Adrenal gland (tissue), 12 donors: ENCODE measurements around the gene EIF4G3. TPM values are rescaled to one million over a fixed set of nuclear protein-coding genes. Genes with fewer than 3 reads are reported as not detected.
"Not testable (repeated sequence)": the region's sequence is repeated elsewhere in the genome, so short reads cannot be mapped to it uniquely, and the experiment has no call there.

ENCODE experiments used
- DNase-seq, 7 donors: peaks; one replicate each; pipeline ENCODE4 v3.0.0-alpha.2; 2019 to 2020
- H3K27ac ChIP-seq, 5 donors: fragments of 200-600 bp; sonication (generic) in 4 of 5; 1 replicate in 3 of 5; 2 replicates in 2 of 5; pipeline versions ENCODE4 v1.5.1 to v1.8.0; 2016 to 2020; ENCODE audit warnings: mild to moderate bottlenecking in 1 of 5
- H3K27me3 ChIP-seq: fragments of 200-600 bp; 2 replicates; pipeline ENCODE4 v1.8.0; 2021
- H3K36me3 ChIP-seq, 2 donors: fragments of 200-600 bp; replicated peaks in 1 of 2; 1 replicate in 1 of 2; 2 replicates in 1 of 2; pipeline versions ENCODE4 v1.5.1 to v1.8.0; 2018 to 2022
- H3K4me1 ChIP-seq, 2 donors: fragments of 200-600 bp; replicated peaks in 1 of 2; 1 replicate in 1 of 2; 2 replicates in 1 of 2; pipeline versions ENCODE4 v1.5.1 to v1.8.0; 2018 to 2021
- H3K4me3 ChIP-seq, 4 donors: fragments of 200-600 bp; sonication (generic) in 3 of 4; one replicate each; pipeline ENCODE4 v1.5.1; 2016 to 2018
- H3K9me3 ChIP-seq, 3 donors: fragments of 200-600 bp; sonication (generic) in 1 of 3; replicated peaks in 1 of 3; 1 replicate in 2 of 3; 2 replicates in 1 of 3; pipeline versions ENCODE4 v1.5.1 to v1.8.0; 2016 to 2021
- CTCF ChIP-seq, 6 experiments: fragments of 450-650 bp in 4 of 6; fragments of 200-600 bp in 2 of 6; sonication (generic) in 1 of 6; IDR thresholded peaks; 1 replicate in 5 of 6; 2 replicates in 1 of 6; pipeline versions ENCODE4 v1.5.1 to v1.8.0; 2016 to 2021; ENCODE audit warnings: antibody characterized with exemption in 6 of 6, mild to moderate bottlenecking in 2 of 6, moderate library complexity in 1 of 6
- POLR2A ChIP-seq, 2 donors: fragments of 450-650 bp; IDR thresholded peaks; one replicate each; pipeline ENCODE4 v1.6.1; 2017; ENCODE audit warnings: antibody characterized with exemption in 2 of 2, mild to moderate bottlenecking in 2 of 2, moderate library complexity in 1 of 2
- WGBS, 4 donors: extraction: QIAGEN DNeasy Blood & Tissue Kit in 2 of 4; methylation state at CpG; one replicate each; pipeline versions ENCODE4 v1.1.5 to v1.1.7; 2013 to 2017; 5-methylcytosine and 5-hydroxymethylcytosine counted together
- intact Hi-C, 2 donors: fragments of 100-400 bp; cut with DNase I; formaldehyde crosslinking; loops; one replicate each; pipeline versions ENCODE4 v1.14.1 to v1.15.0; 2022 to 2023
- polyA plus RNA-seq, 3 donors: library from polyadenylated mRNA; stranded (reverse); fragments of 200-250 nt in 2 of 3; fragments of 350-450 nt in 1 of 3; fragmentation: Illumina TruSeq in 1 of 3; extraction: RNeasy Lipid Tissue Mini Kit (QIAGEN cat#74804) in 1 of 3; gene quantifications; one replicate each; pipeline ENCODE4 v1.2.3, GENCODE V29; 2013 to 2014
- total RNA-seq, 9 donors: library from RNA; depleted of rRNA in 4 of 9; stranded (reverse); fragments of >200 nt in 4 of 9; fragments of 120-200 nt in 1 of 9; fragmentation: NEBNext Ultra II Directional in 1 of 9; extraction: Animal tissue kit (Norgen Biotek cat#: 25700) in 1 of 9; gene quantifications; one replicate each; pipeline versions ENCODE4 v1.1.0 to v1.2.4, GENCODE V29; 2013 to 2023
- donor health status: healthy with polysubstance abuse.
- donor health status: Bipolar disorder and iron deficiency.
- donor health status: DM: yes; HTN: yes; CAD: no.
- donor health status: DM: no; HTN: no; CAD: no.
- donor health status: DM: no; HTN: no; CAD: no.
- donor health status: DM: yes; HTN: yes; CAD: no.

Gene EIF4G3
- total and polyA plus RNA-seq, 12 donors: 30.7 to 58.7 (median 51.6) TPM

GRCh38 chr1:21060523-21060922, 116.2 kb downstream of the EIF4G3 start:
- Histone ChIP-seq H3K27me3 (no peaks in the 10 kb centered on the region), H3K36me3 (no peaks in the 10 kb centered on the region), H3K4me3 (no peak overlapping the region), H3K9me3 (no peaks in the 10 kb centered on the region), H3K4me1 (peaks cover 7 to 11% of the 10 kb centered on the region in 2 donors), H3K27ac (no peak overlapping the region)
- 89 to 97% (median 96%) methylated on average over 5 of the region's 5 CpGs for WGBS, 4 donors
- no peak for TF ChIP-seq CTCF (IDR thresholded peaks at IDR 0.05)
- TF ChIP-seq POLR2A (IDR thresholded peaks at IDR 0.05): no peak
- DNase-seq: no peak
- intact Hi-C loops: no loop called here

DNA sequence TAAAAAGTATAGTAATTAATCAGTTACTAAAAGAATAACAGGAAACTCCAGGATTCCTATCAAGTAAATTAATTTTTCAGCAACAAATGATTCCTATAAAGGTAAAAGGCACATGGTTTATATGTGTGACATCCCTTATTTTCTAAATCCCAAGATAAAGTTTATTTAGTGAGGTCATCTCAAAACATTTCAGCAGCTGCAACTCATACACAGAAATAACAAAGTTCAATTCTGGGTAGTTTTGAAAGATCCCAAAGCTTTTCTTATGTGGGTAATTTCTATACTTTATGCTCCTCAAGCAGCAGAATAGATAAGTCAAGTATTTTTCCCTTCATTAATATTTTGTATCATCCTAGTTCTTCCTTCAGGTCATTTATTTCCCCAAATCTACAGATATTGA, 117.7 kb downstream of the EIF4G3 start:
- Histone ChIP-seq H3K36me3 (no peaks in the 10 kb centered on the region), H3K4me1 (peaks cover 2 to 3% of the 10 kb centered on the region in 2 donors)

DNA sequence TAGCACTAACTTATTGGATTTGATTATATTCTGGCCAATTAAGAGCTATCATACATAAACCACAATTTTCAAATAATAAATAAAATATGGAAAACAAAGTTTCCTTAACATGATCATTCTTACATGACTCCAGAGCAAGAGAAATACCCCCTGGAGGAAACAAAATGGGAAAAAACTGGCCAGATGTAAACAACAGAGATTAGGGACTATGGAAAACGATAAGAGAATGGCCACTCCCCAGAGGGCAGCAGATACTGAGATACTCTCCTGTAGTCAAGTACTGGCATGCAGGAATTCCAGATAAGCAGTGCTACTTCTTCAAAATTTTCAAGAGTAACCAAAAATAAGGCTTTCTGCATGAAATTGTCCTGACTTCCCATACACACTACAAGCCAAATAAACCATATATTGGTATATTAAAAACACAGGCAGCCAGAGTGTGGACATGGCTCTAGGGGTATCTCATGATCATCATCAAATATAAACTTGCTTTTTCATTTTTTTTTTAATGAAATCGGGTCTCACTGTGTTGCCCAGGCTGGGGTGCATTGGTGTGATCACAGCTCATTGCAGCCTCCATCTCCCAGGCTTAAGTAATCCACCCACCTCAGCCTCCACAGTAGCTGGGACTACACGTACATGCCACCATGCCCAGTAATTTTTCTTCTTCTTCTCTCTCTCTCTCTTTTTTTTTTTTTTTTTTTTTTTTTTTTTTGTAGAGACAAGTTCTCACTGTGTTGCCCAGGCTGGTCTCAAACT, 118.5 kb downstream of the EIF4G3 start:
- TF ChIP-seq POLR2A (IDR thresholded peaks at IDR 0.05) (no peak), CTCF (IDR thresholded peaks at IDR 0.05) (no peak)
- Histone ChIP-seq H3K27me3 (no peaks in the 10 kb centered on the region), H3K27ac (no peak overlapping the region), H3K36me3 (no peaks in the 10 kb centered on the region), H3K4me3 (no peak overlapping the region), H3K9me3 (no peaks in the 10 kb centered on the region), H3K4me1 (no peaks in the 10 kb centered on the region)
- intact Hi-C loops: no loop called here
- DNase-seq: no peak
- WGBS, 4 donors: 73 to 79% (median 74%) methylated on average over 3 of the region's 3 CpGs

More for the DNA sequence above, 117.7 kb downstream of the EIF4G3 start:
- Histone ChIP-seq H3K27me3 (no peaks in the 10 kb centered on the region), H3K27ac (no peak overlapping the region), H3K4me3 (no peak overlapping the region), H3K9me3 (no peaks in the 10 kb centered on the region)
- TF ChIP-seq CTCF (IDR thresholded peaks at IDR 0.05) (no peak), POLR2A (IDR thresholded peaks at IDR 0.05) (no peak)
- DNase-seq: no peak
- intact Hi-C loops: no loop called here

GRCh38 chr1:21053189-21053928, 123.3 kb downstream of the EIF4G3 start:
- H3K27me3 ChIP-seq, H3K36me3 ChIP-seq, H3K4me1 ChIP-seq, H3K9me3 ChIP-seq, H3K4me3 ChIP-seq, DNase-seq, H3K27ac ChIP-seq, intact Hi-C loops: not testable (repeated sequence)
- WGBS, 4 donors: 93 to 98% (median 97%) methylated on average over 3 to 42 of the region's 59 CpGs; no CpG with 5 or more reads in 1 of the 4 donors
